HuH-7 (cell line): ENCODE data around the gene SLC6A2.

Experiments
- DNase-seq: peaks from one replicate; pipeline ENCODE4 v3.0.0; 2011; ENCODE audit warnings: low spot score

The SLC6A2 gene

DNA sequence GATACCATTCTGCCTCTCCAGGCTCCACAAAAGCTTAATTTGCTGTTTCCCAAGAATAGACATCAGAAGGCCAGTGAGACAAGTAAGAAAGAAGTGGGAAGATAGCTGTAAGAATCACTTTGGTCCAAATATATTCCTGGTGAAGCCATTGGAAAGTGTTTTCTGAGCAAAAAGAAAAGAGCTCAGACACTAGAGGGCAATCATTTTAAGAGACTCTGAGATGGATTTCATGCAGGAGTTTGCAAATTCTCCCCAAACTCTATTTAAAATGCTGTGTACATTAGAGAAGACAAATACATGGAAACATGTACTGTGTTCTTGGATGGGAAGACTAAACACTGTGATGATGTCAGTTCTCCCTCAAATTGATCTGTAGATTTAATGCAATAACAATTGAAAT, 8.0 kb upstream of the SLC6A2 start:
- no peak for DNase-seq

DNA sequence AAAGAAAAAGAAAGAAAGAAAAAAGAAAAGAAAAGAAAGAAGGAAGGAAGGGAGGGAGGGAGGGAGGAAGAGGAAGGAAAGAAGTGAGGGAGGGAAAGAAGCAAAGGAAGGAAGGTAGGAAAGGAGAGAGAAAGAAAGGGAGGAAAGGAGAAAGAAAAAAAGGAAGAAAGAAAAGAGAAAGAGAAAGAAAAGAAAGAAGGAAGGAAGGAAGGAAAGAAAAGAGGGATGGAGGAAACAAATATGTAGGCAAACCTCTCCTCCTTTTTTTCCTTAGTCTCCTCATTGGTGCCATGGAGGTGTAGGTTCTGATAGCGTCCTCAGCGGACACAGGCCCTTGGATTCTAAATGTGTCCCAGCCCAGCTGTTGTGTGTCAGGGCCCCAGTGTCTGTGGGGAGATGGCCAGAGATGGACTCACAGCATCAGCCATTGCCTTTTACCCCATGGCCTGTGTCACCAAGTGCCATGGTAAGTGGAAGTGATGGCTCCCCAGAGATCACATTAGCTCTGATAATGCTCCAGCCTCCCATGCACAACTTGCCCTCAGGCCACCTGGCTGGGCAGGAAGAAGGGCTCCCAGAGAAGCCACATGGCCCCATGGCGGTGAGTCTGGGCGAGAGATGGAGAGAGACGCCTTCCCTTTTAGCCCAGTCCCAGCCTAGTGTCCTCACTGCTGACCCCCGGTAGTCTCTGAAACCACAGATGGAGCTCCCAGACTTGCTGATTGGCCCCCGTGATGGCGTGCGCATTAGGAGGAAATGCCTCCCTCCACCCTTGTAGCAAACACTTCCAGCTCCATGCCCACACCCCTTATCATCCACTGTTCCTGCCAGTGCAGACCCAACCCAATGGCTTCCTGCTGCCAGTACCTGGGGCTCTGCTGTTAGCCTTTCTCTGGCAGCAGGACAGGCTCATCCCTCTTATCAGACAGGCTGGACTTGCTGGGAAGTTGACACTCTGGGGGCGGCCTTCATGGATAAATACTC, 3.7 kb upstream of the SLC6A2 start:
- DNase-seq, result no peak

DNA sequence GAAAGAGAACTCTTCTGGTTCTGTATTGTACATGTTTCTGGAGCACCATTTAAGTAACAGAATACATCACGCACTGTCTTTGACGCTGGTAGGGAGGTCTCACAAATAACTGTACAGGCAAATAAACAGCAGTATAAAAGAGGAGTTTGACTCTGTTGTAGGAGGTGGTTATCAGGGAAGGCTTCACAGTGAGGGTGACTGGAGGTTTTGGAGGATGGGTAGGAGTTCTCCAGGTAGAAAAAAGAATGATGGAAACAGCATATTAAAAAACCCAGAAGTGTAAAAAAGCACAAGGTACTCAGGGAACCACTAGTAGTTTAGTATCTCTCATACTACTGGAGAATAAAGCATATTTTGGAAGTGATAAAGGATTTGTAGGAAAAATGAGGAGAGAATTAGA, 2.7 kb upstream of the SLC6A2 start:
- DNase-seq, result no peak

DNA sequence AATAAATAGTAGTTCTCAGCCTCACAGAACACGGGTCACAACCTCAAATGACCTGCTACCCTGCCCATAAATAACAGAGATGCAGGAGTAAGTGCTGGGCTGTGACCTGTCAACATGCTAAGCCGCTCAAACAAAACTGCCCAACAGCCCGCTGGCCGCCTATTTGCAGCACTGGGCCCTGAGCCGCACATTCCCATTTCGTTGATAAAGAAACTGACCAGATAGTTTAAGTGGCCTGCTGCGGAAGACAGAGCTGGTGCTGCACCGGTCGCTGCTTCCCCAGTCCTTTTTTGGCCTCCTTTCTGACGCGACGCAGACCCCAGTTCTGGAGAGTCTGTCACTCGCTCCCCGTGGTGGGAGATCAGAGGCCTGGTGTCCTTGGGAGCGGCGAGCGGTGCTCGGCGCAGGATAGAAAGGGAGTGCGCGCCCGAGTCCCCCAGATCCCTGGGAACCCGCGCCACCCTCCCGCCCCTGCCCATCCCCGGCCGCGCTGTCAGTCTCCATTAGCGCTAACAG, 349 bp upstream of the SLC6A2 start:
- no peak for DNase-seq

DNA sequence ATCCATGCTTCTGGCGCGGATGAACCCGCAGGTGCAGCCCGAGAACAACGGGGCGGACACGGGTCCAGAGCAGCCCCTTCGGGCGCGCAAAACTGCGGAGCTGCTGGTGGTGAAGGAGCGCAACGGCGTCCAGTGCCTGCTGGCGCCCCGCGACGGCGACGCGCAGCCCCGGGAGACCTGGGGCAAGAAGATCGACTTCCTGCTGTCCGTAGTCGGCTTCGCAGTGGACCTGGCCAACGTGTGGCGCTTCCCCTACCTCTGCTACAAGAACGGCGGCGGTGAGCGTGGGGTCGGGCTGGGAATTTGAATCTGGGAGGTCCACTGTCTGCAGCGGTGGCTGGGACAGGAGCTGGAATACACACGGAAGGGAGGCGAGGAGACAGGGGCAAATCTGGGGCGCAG, 904 bp downstream of the SLC6A2 start:
- DNase-seq, result no peak

DNA sequence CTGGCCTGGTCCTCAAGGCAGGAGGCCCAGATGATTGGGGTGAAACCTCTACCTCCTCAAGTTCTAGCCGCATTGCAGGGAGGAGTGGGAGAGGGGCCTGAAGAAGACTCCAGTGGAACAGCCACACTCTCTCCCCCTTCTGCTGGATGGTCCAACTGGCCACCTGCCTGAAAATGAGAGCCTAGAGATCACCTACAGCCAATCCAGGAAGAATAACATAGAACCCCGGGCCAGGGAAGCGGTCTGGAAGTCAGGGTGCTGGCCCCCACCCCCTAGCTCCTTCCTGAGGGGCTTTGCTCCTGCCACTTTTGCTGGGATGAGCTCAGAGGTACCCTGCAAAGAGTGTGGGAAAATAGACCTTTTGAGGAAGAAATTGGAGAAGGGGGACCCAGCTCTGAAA, 1.8 kb downstream of the SLC6A2 start:
- DNase-seq, result no peak

DNA sequence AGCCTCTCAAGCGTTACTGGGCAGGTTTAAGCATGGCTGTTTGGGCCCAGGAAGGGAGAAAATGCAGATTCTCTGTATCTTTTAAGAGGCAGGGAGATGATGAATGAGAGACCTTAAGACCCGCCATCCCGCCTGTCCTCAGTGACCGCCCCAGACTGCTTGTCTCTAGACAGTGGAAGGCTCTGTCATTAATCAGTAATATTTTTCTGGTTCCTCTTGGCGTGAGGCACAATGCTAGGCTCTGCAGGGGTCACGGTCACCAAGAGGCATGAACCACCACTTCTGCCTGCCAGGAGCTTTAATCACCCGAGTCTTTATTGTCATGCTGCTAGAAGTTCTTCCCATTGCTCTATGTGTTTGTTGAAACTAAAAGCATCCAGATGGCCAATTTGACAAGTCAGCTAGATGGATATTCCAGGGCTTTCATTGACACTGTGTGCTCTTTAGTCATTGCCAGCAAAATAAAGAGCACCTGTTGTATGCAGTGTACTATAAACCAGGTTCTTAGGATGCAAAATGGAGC, 3.2 kb downstream of the SLC6A2 start:
- no peak for DNase-seq

DNA sequence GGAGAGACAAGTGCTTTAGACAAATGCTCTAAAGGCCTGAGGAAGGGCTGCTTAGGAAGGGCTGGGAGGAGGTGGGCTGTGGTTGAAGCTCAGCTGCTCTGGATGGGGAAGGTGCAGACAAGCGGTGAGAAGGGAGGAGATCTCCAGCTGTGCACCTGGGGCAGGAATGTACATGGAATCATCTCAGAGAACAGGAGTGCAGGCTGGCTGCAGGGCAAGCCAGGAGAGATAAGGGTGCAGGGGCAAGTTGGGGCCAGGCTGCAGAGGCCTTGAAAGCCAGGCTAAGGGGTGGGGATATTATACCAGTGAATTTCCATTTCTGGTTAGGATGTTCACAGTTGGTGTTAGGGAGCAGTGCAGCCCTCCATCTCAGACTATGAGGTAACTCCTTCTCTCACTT, 4.2 kb downstream of the SLC6A2 start:
- no peak for DNase-seq

DNA sequence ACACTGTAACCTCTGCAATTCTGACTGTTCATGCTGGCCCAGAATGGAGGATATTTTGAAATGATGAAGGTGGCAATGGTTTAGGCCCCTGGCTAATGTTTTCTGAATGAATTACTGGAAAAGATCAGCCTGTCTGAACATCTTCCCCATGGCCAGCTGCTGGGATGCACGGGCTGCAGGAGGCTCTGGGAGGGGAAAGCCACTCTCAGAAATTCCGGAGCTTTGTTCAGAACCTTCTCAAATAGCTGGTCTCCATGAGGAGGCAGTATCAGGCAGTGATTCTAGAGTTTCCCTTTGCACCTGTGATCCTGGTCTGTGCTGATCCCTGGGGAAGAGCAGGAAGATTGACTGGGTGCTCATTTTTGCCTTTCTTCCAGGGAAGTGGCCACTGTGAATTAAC, 5.0 kb downstream of the SLC6A2 start:
- no peak for DNase-seq

DNA sequence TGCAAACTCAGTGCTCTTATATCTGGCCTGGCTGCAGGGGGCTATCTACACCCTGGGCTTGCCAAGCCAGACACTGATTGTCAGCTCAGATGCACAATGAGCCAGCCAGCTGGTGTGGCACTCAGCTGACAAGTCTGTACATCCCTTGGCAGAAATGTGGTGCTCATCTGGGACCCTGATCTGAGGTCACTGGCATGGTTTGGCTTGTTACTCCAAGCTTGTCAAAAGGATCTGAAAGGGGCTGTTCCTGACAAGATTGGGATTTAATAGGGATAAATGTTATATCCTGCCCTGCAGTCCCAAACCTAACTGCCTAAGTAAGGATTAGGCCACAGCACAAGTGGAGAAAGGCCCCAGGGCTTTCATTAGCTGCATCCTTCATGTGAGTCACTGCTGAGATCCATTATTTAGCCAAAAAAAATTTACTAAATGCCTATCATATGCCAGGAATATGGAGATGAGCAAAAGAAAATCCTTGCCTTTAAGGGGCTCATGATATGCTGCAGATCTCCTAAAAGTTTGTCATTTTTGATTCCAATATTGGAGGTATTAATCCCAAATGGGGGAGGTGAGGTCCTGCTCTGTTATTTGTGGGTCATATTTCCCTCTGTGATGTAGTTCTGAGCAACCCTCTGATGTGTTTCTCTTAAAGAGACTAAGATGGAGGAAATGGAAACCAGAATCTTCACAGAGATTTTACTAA, 6.3 kb downstream of the SLC6A2 start:
- DNase-seq, result no peak

DNA sequence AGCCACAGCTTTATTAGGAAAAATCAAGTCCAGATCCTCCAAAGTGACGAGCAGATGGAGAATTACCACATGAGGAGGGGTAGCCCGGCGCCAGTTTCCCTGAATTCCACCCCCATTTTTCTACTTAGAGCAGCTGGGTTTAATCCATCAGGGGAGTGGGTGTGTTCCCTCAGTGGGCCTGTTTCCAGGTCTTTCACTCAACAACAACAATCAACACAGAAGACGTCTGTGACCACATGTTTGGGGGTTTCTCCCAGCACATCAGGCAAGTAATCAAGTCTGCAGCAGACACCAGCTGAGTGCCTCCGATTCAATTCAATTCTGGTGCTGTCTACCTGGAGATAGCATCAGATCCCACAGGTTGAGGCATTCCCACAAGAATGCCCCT, 6.8 kb downstream of the SLC6A2 start:
- no peak for DNase-seq

DNA sequence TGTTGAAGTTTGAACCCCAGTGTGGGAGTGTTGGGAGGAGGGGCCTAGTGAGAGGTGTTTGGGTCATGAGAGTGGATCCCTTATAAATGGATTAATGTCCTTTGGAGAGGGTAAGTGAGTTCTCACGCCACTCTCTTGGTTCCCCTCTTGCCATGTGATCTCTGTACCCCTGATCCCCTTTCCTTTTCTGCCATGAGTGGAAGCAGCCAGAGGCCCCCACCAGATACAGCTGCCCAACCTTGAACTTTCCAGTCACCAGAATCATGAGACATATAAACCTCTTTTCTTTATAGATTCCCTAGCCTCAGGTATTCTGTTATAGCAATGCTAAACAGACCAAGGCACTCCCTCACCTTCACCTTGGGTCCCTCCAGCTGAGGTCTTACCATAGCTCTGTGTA, 7.4 kb downstream of the SLC6A2 start:
- DNase-seq, result no peak

DNA sequence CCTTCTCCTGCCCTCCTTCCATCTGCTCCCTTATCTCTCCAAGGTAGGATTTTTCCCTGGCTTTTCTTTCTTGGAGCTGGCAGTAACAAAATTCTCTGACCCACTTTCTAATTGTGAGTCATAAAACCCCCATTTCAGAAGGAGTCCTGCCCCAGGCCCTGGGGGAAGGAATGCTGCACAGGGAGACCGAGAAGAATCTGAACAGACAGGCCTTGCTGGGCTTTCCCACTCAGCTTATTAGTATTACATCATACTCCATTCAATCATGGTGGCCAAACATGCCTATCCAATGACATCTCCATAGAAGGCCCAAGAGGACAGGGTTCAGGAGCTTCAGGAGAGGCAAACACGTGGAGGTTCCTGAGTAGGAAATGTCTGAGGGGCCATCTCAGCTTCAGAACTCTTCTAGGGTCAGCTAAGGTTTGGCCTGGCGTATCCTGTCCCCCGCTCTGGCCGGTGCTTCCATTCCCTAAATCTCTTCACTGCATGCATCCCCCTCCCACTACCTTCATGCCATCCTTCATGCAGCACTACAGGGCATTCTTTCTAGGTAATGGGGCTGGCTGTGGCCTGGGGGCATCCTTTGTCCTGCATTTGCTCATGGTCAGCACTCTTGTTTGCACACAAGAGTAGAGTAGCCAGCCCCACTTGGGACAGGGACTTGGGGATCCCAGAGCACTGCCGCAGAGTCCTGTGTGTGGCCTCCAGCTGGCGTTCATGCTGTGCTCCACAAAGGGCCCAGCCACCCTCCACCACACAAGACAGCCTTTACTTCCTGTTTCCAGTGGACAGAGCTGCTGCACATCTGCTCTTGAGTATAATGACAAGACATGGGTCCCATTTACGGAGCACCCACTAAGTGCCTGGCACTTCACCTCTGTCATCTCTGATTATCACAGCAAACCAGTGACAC, 8.2 kb downstream of the SLC6A2 start:
- no peak for DNase-seq

DNA sequence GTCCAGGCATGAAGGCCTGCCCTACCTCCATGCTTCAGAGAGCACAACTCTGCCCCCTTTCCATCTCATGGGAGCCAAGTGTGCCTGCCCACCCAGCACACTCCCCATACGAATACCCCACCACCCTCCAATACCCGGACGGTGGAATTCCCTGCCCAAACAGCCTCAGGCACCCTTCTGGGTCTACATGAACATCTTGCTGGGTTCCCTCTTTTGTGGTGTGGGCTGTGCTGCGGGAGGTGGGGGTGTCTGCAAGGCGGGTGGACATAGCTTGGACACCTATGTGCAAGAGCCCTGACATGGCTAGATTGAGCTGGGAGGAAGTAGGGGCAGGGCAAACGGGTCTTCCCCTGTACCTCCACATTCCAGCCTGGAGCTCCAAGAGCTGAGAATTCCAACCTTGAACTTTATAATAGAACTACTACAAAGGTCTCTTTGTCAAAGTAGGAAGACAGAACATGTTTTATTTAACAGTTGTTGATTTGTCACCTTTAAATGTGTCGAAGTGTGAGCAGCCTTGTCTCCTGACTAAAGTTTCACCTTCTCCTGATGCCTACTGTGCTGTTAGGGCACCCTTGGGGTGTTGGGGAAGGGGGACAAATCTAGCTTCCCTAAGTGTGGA, 9.1 kb downstream of the SLC6A2 start:
- no peak for DNase-seq

DNA sequence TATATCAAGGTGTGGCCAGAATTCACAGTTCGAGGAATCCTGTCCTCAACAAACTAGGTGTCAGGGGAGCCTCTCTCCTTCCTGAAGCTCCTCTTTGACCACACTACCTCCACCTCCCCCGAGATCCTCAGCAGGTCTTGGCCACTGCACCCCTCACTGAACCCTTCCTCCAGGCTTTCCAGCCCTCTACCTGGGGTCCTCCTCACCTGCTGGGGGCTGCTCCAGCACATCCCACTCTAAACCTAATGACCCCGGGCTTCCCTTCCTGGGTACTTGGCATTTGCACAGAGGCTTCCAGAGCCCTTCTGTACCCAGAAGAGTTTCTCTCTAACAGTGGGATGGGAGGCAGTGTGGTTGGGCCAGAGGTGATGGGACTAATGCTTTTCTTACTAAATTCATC, 9.7 kb downstream of the SLC6A2 start:
- DNase-seq, result no peak

DNA sequence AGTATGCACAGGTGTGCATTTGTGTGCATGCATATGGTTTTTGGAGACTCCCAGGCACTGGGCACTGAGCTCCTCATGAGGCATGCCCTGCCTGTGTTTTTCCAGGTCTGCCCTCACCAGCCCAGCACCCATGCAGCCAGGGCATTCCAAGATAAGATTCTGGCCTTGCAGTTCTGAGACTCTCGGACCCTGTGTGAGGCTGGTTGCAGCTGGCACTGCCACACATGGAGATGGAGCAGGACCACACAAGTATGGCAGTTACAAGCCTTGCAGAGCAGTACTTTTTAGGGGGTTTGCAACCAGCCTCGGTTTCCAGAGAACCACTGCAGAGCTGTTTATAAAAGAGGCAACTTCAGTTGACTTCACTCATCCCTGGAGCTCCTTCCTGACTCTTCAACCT, 10.2 kb downstream of the SLC6A2 start:
- DNase-seq, result no peak

DNA sequence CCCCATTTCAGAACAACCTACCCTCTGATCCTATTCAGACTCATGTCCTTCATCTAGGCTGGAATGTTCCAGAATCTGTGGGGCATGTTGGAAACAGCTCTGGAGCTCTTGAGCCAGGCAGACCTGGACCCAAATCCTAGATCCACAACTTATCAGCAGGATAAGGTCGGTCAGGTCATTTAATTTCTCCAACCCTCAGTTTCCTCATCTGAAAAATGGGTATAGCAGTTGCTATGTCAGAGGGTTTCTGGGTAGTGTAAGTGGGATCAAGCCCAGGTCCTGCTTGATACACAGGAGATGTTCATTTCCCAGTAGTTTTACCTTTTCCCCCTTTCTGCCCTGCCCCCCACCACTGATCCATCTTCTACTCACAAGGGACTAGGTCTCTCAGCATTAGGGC, 12.0 kb downstream of the SLC6A2 start:
- no peak for DNase-seq

DNA sequence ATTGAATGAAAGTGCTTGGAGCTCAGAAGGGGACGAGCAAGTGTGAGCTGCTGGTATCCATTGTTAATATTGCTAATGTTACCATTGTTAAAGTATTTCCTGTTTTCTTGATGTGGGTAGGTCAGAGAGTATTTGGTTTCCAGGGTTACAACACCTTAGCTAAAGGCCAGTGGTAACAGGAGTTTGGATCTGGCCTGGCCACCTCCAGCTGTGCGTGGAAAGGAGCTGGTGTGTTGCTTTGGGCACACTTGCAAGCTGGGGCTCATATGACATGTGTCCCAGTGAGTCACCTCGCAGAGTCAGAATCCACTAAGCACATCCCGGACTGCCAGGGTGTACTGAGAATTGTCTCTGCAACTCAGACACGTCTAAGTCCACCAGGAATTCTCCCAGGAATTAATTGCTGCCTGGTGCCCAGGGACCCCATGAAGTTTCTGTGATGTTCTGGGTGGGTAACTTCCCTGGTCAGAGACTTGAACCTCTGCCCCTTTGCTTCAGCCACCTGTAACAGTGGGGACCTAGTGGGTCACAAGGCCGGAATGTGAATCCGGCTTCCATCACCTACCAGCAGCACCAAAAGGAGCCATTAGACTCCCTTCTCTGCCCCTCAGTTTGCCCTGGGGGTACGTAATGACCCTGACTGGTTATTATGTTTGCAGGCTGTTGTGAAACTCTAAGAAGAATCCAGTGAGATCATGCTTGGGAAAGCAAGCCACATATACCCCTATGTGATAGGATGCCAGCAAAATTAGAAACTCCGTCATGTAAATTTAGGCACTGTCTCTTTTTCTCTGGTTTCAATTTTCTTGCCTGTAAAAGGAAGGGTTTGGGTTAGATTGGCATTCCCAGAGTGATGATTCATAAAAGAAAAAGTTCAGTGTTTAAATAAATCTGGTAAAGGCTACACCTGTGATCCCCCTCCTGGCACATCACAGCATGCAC, 12.8 kb downstream of the SLC6A2 start:
- no peak for DNase-seq

DNA sequence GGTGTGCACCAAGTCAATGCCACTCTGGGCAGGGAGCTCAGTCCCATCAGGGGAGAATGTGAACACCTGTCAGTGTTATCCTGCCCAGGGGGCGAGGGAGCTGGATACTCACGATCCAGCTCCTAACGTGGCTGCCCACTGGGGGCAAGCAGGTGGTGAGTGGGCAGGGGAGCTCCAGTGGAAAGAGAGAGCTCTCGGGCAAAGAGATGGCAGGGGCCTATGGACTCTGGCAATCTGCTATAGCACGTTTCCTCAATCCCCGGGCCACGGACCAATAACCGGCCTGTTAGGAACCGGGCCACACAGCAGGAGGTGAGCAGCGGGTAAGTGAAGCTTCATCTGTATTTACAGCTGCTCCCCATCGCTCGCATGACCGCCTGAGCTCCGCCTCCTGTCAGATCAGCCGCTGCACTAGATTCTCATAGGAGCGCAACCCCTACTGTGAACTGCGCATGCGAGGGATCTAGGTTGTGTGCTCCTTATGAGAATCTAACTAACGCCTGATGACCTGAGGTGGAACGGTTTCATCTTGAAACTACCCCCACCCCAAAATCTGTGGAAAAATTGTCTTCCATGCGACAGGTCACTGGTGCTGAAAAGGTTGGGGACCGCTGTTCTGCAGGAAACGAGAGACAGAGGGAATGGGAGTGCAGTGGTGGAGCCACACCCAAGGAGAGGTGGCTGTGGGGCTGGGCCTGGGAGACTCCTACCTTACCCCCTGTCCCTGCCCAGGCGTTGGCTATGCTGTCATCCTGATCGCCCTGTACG, 15.6 kb downstream of the SLC6A2 start:
- no peak for DNase-seq

DNA sequence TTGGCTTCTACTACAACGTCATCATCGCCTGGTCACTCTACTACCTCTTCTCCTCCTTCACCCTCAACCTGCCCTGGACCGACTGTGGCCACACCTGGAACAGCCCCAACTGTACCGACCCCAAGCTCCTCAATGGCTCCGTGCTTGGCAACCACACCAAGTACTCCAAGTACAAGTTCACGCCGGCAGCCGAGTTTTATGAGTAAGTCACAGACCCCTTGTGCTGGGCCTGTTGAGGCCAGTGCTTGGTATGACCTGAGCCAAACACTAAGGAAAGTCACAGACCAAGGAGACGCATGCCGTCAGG, 16.1 kb downstream of the SLC6A2 start:
- DNase-seq, result no peak
